Measurements from ENCODE around the gene FAM20C. TPM values are rescaled to one million over a fixed set of nuclear protein-coding genes. Genes with fewer than 3 reads are reported as not detected.
"Not testable (repeated sequence)": the region's sequence is repeated elsewhere in the genome, so short reads cannot be mapped to it uniquely, and the experiment has no call there.

The FAM20C gene
- total RNA-seq, 1 donor from 2014 or later, result 42.9 TPM

- DNase-seq (no peak), ATAC-seq (peak in 1 of 2 donors; percentile 55)
- Histone ChIP-seq H3K36me3 (peaks cover 54% of the 10 kb centered on the region), H3K27ac (no peak overlapping the region), H3K4me1 (no peaks in the 10 kb centered on the region), H3K4me3 (no peak overlapping the region), H3K9me3 (no peaks in the 10 kb centered on the region), H3K27me3 (ENCODE audit: low read depth) (no peaks in the 10 kb centered on the region)
- TF ChIP-seq CTCF (IDR thresholded peaks at IDR 0.05), result no peak
- intact Hi-C loops (cut with DNase I), result no loop called here
Measured at GRCh38 chr7:205115-206010, 13.0 kb downstream of the FAM20C start.

- H3K9me3 ChIP-seq; intact Hi-C loops (cut with DNase I); ATAC-seq; DNase-seq; H3K27ac ChIP-seq; H3K27me3 ChIP-seq (ENCODE audit: low read depth); H3K4me3 ChIP-seq; H3K4me1 ChIP-seq: not testable (repeated sequence)
- H3K36me3 ChIP-seq, result peaks cover 47% of the 10 kb centered on the region
Measured at GRCh38 chr7:206351-206750, 14.0 kb downstream of the FAM20C start.

- Histone ChIP-seq H3K36me3 (peaks cover 53% of the 10 kb centered on the region), H3K4me1 (no peaks in the 10 kb centered on the region), H3K27ac (no peak overlapping the region), H3K4me3 (no peak overlapping the region), H3K27me3 (ENCODE audit: low read depth) (no peaks in the 10 kb centered on the region), H3K9me3 (no peaks in the 10 kb centered on the region)
- no peak for TF ChIP-seq CTCF (IDR thresholded peaks at IDR 0.05)
- intact Hi-C loops (cut with DNase I), result no loop called here
- DNase-seq (no peak), ATAC-seq (no peak)
Measured at GRCh38 chr7:207418-208129, 15.2 kb downstream of the FAM20C start.

GRCh38 chr7:208130-208673, 15.8 kb downstream of the FAM20C start:
- H3K27ac ChIP-seq, result no peak overlapping the region
- H3K4me1 ChIP-seq, result no peaks in the 10 kb centered on the region
- intact Hi-C loops (cut with DNase I), result no loop called here
- ATAC-seq, result no peak
- H3K4me3 ChIP-seq, result no peak overlapping the region
- peaks cover 50% of the 10 kb centered on the region for H3K36me3 ChIP-seq
- H3K27me3 ChIP-seq (ENCODE audit: low read depth), result no peaks in the 10 kb centered on the region
- no peak for TF ChIP-seq CTCF (IDR thresholded peaks at IDR 0.05)
- no peak for DNase-seq
- H3K9me3 ChIP-seq, result no peaks in the 10 kb centered on the region

GRCh38 chr7:208816-209215, 16.4 kb downstream of the FAM20C start:
- no peak overlapping the region for H3K4me3 ChIP-seq
- no peak for ATAC-seq
- no peaks in the 10 kb centered on the region for H3K9me3 ChIP-seq
- no peaks in the 10 kb centered on the region for H3K27me3 ChIP-seq (ENCODE audit: low read depth)
- intact Hi-C loops (cut with DNase I), result no loop called here
- DNase-seq, result no peak
- no peak for TF ChIP-seq CTCF (IDR thresholded peaks at IDR 0.05)
- H3K27ac ChIP-seq, result no peak overlapping the region
- peaks cover 46% of the 10 kb centered on the region for H3K36me3 ChIP-seq
- no peaks in the 10 kb centered on the region for H3K4me1 ChIP-seq

Measured in lower lobe of right lung (tissue), 2 donors.